ENCODE data around the gene NEURL1B.
"Not testable (repeated sequence)": the region's sequence is repeated elsewhere in the genome, so short reads cannot be mapped to it uniquely, and the experiment has no call there.

Gene NEURL1B

DNA sequence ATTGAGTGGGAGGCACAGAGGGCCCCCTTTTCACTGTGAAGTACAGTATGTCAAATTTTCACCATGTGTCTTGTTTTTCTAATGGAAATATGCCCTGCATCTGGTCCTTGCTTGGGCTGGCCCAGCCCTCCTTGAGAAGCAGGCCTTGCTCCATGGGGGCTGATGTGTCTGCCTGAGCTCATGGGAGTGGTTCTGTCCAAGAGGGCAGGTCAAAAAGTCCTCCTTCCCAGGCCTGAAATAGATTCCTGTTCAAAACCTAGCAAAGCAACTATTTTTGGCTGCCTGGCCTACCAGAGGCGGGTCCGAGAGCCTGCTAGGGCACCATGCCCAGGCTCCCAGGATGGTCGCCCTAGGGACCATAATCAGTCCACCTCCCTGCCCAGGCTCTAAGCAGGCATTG lies 40.5 kb upstream of the NEURL1B start:
- CTCF ChIA-PET = no interaction called here
- POLR2A ChIA-PET = no interaction called here
- no peak for DNase-seq (ENCODE audit: extremely low spot score)
- no peak for TF ChIP-seq FOXA1 (IDR thresholded peaks at IDR 0.05)
- no peak for TF ChIP-seq FOXK2 (IDR thresholded peaks at IDR 0.05)
- TF ChIP-seq ARNT (IDR thresholded peaks at IDR 0.05) = no peak

DNA sequence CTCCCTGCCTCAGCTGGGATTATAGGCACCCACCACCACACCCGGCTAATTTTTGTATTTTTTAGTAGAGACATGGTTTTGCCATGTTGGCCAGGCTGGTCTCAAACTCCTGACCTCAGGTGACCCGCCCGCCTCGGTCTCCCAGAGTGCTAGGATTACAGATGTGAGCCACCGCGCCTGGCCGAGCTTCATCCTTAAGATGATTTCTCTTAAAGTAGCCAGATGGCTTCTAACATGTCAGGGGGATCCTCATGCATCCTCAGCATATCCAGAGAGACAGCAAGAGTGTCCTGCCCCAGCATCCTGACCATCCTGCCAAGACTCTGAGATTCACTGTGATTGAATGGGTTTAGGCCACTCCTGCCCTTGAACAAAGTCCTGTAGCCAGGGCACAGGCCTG lies 39.5 kb upstream of the NEURL1B start:
- DNase-seq (ENCODE audit: extremely low spot score); POLR2A ChIA-PET: not testable (repeated sequence)
- CTCF ChIA-PET = interaction anchor here (0.7 kb wide), 1 partner anchor 46 kb away, joined by 3 read pairs; no protein-coding TSS in a partner anchor

GRCh38 chr5:172602783-172603231 lies 38.3 kb upstream of the NEURL1B start:
- TF ChIP-seq FOXK2 (IDR thresholded peaks at IDR 0.05) (no peak), ELF4 (IDR thresholded peaks at IDR 0.05) (no peak), ARNT (IDR thresholded peaks at IDR 0.05) (no peak), NFRKB (IDR thresholded peaks at IDR 0.05) (no peak), FOXM1 (IDR thresholded peaks at IDR 0.05; ENCODE audit: borderline replicate concordance) (no peak), L3MBTL2 (conservative IDR thresholded peaks at IDR 0.05) (no peak), TARDBP (IDR thresholded peaks at IDR 0.05) (no peak), SP1 (IDR thresholded peaks at IDR 0.05) (no peak), SUZ12 (IDR thresholded peaks at IDR 0.05) (no peak), LEF1 (IDR thresholded peaks at IDR 0.05; ENCODE audit: borderline replicate concordance) (no peak), FOXA1 (IDR thresholded peaks at IDR 0.05) (no peak), HDGF (IDR thresholded peaks at IDR 0.05; ENCODE audit: borderline replicate concordance) (no peak), BHLHE40 (IDR thresholded peaks at IDR 0.05; ENCODE audit: borderline replicate concordance) (no peak)
- TF ChIP-seq, protein P1, sequence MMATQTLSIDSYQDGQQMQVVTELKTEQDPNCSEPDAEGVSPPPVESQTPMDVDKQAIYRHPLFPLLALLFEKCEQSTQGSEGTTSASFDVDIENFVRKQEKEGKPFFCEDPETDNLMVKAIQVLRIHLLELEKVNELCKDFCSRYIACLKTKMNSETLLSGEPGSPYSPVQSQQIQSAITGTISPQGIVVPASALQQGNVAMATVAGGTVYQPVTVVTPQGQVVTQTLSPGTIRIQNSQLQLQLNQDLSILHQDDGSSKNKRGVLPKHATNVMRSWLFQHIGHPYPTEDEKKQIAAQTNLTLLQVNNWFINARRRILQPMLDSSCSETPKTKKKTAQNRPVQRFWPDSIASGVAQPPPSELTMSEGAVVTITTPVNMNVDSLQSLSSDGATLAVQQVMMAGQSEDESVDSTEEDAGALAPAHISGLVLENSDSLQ (IDR thresholded peaks at IDR 0.05) = no peak
- no peak for DNase-seq (ENCODE audit: extremely low spot score)
- ChIA-PET POLR2A (no interaction called here), CTCF (interaction anchor here (0.6 kb wide), 1 partner anchor 181 kb away, joined by 5 read pairs; no protein-coding TSS in a partner anchor)

GRCh38 chr5:172603251-172603806 lies 37.7 kb upstream of the NEURL1B start:
- TF ChIP-seq, protein P1 (IDR thresholded peaks at IDR 0.05) = no peak
- TF ChIP-seq FOXA1 (IDR thresholded peaks at IDR 0.05) = no peak
- TF ChIP-seq CTBP1 (IDR thresholded peaks at IDR 0.05; ENCODE audit: borderline replicate concordance) = no peak
- TF ChIP-seq TARDBP (IDR thresholded peaks at IDR 0.05) = no peak
- CTCF ChIA-PET = no interaction called here
- no peak for DNase-seq (ENCODE audit: extremely low spot score)
- POLR2A ChIA-PET = no interaction called here

DNA sequence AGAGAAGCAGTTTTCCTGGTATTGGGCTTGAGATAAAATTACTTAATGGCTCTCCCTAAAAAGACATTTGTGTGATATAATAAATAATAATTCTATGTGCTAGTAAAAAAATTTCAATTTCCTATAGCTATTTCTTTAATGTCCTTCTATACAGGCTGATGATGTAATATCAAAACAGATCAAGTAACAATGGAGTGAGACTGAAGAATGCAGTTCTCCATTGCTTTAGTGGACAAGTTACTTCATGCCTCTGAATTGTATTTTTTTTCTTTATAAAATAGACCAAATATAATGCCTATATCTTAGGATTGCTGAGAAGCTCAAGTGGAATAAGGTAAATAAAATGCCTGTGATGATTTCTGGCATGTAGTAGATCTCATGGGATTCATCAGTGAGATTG lies 35.6 kb upstream of the NEURL1B start:
- CTCF ChIA-PET = no interaction called here
- TF ChIP-seq SUZ12 (IDR thresholded peaks at IDR 0.05) (no peak), FOXM1 (IDR thresholded peaks at IDR 0.05; ENCODE audit: borderline replicate concordance) (no peak), ELF4 (IDR thresholded peaks at IDR 0.05) (no peak), ZNF384 (IDR thresholded peaks at IDR 0.05) (no peak), SP1 (IDR thresholded peaks at IDR 0.05) (no peak), L3MBTL2 (conservative IDR thresholded peaks at IDR 0.05) (no peak), LEF1 (IDR thresholded peaks at IDR 0.05; ENCODE audit: borderline replicate concordance) (no peak), ARNT (IDR thresholded peaks at IDR 0.05) (no peak), FOXA1 (IDR thresholded peaks at IDR 0.05) (no peak), TARDBP (IDR thresholded peaks at IDR 0.05) (no peak), NFRKB (IDR thresholded peaks at IDR 0.05) (no peak), FOXK2 (IDR thresholded peaks at IDR 0.05) (no peak), CTBP1 (IDR thresholded peaks at IDR 0.05; ENCODE audit: borderline replicate concordance) (no peak)
- DNase-seq (ENCODE audit: extremely low spot score) = no peak
- POLR2A ChIA-PET = no interaction called here

GRCh38 chr5:172606156-172606785 lies 34.8 kb upstream of the NEURL1B start:
- TF ChIP-seq NFRKB (IDR thresholded peaks at IDR 0.05) (no peak), FOXM1 (IDR thresholded peaks at IDR 0.05; ENCODE audit: borderline replicate concordance) (no peak), SUZ12 (IDR thresholded peaks at IDR 0.05) (no peak)
- TF ChIP-seq, protein P1 (IDR thresholded peaks at IDR 0.05) = no peak
- ChIA-PET POLR2A (no interaction called here), CTCF (no interaction called here)
- no peak for DNase-seq (ENCODE audit: extremely low spot score)

- ChIA-PET POLR2A (no interaction called here), CTCF (interaction anchor here (1.2 kb wide), 1 partner anchor 15 kb away, joined by 3 read pairs; no protein-coding TSS in a partner anchor)
- TF ChIP-seq ELF4 (IDR thresholded peaks at IDR 0.05) (no peak), FOXA1 (IDR thresholded peaks at IDR 0.05) (no peak), SUZ12 (IDR thresholded peaks at IDR 0.05) (no peak), ARNT (IDR thresholded peaks at IDR 0.05) (no peak), HDGF (IDR thresholded peaks at IDR 0.05; ENCODE audit: borderline replicate concordance) (no peak), BHLHE40 (IDR thresholded peaks at IDR 0.05; ENCODE audit: borderline replicate concordance) (no peak), CTBP1 (IDR thresholded peaks at IDR 0.05; ENCODE audit: borderline replicate concordance) (no peak)
- TF ChIP-seq, protein P1 (IDR thresholded peaks at IDR 0.05) = no peak
- no peak for DNase-seq (ENCODE audit: extremely low spot score)
These were observed 33.8 kb upstream of the NEURL1B start for GRCh38 chr5:172607213-172607793.

All from HEK293T (cell line).